Naive thymus-derived CD4-positive, alpha-beta T cell (primary cell): ENCODE results near the gene FCSK. TPM values are rescaled to one million over a fixed set of nuclear protein-coding genes. Genes with fewer than 3 reads are reported as not detected.

ENCODE experiments used
- ATAC-seq: fragments of 150-1000 bp; cut with Tn5 transposase; 2 replicates; pipeline ENCODE4 v1.10.0; 2021; ENCODE audit warnings: mild to moderate bottlenecking, moderate library complexity
- CTCF ChIA-PET: fragments of 350-600 bp; sonication (Branson Sonifier 250); formaldehyde crosslinking; loops from one replicate; lab custom pipeline; 2021; ENCODE audit warnings: antibody characterized with exemption; lab: Charles Lee
- POLR2A ChIA-PET: fragments of 350-600 bp; sonication (Branson Sonifier 250); formaldehyde crosslinking; loops from one replicate; lab custom pipeline; 2021; ENCODE audit warnings: antibody characterized with exemption, inconsistent platforms; lab: Charles Lee
- DNase-seq, 9 donors: peaks; one replicate each; pipeline versions ENCODE4 v3.0.0 to v3.0.0-alpha.2; 2020 to 2022; ENCODE audit warnings: mixed read lengths in 1 of 9
- H3K27ac ChIP-seq: one replicate; pipeline ENCODE4 v1.7.0; 2013; ENCODE audit warnings: mild to moderate bottlenecking, low read depth, low read length, moderate library complexity
- H3K27me3 ChIP-seq, 2 donors: one replicate each; pipeline ENCODE4 v1.7.0; 2013; ENCODE audit warnings: low read length in 2 of 2, mild to moderate bottlenecking in 2 of 2, moderate library complexity in 2 of 2; ENCODE audit not compliant: control insufficient read depth in 2 of 2, insufficient read depth in 2 of 2
- H3K36me3 ChIP-seq, 3 experiments: 1 replicate in 2 of 3; 2 replicates in 1 of 3; pipeline ENCODE4 v1.7.0; 2013; ENCODE audit warnings: low read length in 3 of 3, mild to moderate bottlenecking in 3 of 3, moderate library complexity in 1 of 3; ENCODE audit not compliant: insufficient read depth in 3 of 3, control insufficient read depth in 2 of 3
- H3K4me1 ChIP-seq, 2 donors: one replicate each; pipeline ENCODE4 v1.7.0; 2013; ENCODE audit warnings: low read length in 2 of 2, mild to moderate bottlenecking in 2 of 2, moderate library complexity in 1 of 2; ENCODE audit not compliant: control insufficient read depth in 2 of 2, insufficient read depth in 2 of 2
- H3K4me3 ChIP-seq: 2 replicates; pipeline ENCODE4 v1.7.0; 2013; ENCODE audit warnings: mild to moderate bottlenecking, low read length
- H3K9me3 ChIP-seq, 3 experiments: 1 replicate in 2 of 3; 2 replicates in 1 of 3; pipeline ENCODE4 v1.7.0; 2013; ENCODE audit warnings: low read length in 3 of 3; ENCODE audit not compliant: control insufficient read depth in 2 of 3
- H3K27ac Mint-ChIP-seq, 9 donors: one replicate each; pipeline ENCODE4 v1.8.0; 2020 to 2022; ENCODE audit warnings: mixed read lengths in 9 of 9, mild to moderate bottlenecking in 8 of 9, moderate library complexity in 5 of 9, inconsistent platforms in 2 of 9
- H3K27me3 Mint-ChIP-seq, 5 donors: one replicate each; pipeline ENCODE4 v1.8.0; 2021 to 2022; ENCODE audit warnings: mixed read lengths in 5 of 5, mild to moderate bottlenecking in 1 of 5
- H3K36me3 Mint-ChIP-seq, 5 donors: one replicate each; pipeline ENCODE4 v1.8.0; 2020 to 2022; ENCODE audit warnings: mixed read lengths in 5 of 5, mild to moderate bottlenecking in 3 of 5, inconsistent platforms in 1 of 5
- H3K4me1 Mint-ChIP-seq, 7 donors: one replicate each; pipeline ENCODE4 v1.8.0; 2020 to 2022; ENCODE audit warnings: mixed read lengths in 7 of 7, mild to moderate bottlenecking in 3 of 7, inconsistent platforms in 1 of 7
- H3K4me3 Mint-ChIP-seq, 10 donors: one replicate each; pipeline ENCODE4 v1.8.0; 2020 to 2022; ENCODE audit warnings: mild to moderate bottlenecking in 10 of 10, mixed read lengths in 10 of 10, moderate library complexity in 6 of 10, inconsistent platforms in 2 of 10
- H3K9me3 Mint-ChIP-seq, 11 donors: one replicate each; pipeline ENCODE4 v1.8.0; 2020 to 2022; ENCODE audit warnings: mixed read lengths in 11 of 11, mild to moderate bottlenecking in 4 of 11, inconsistent platforms in 1 of 11, moderate library complexity in 1 of 11
- intact Hi-C, 2 donors: fragments of 100-400 bp; cut with micrococcal nuclease; formaldehyde crosslinking; loops; one replicate each; pipeline ENCODE4 v1.15.1; 2023
- polyA plus RNA-seq, 2 donors: library from polyadenylated mRNA; unstranded; fragments of 300-500 nt; fragmentation: Illumina TruSeq; gene quantifications; one replicate each; pipeline ENCODE4 v1.2.3, GENCODE V29; 2021
- total RNA-seq, 6 experiments: library from RNA in 5 of 6; stranded (reverse) in 5 of 6; gene quantifications; 1 replicate in 5 of 6; 2 replicates in 1 of 6; pipeline ENCODE4 v1.2.3 and lab custom pipeline; 2021 to 2026

The FCSK gene
- total and polyA plus RNA-seq, 7 experiments from 2014 or later: 7.5 to 45.2 (median 30.1) TPM

DNA sequence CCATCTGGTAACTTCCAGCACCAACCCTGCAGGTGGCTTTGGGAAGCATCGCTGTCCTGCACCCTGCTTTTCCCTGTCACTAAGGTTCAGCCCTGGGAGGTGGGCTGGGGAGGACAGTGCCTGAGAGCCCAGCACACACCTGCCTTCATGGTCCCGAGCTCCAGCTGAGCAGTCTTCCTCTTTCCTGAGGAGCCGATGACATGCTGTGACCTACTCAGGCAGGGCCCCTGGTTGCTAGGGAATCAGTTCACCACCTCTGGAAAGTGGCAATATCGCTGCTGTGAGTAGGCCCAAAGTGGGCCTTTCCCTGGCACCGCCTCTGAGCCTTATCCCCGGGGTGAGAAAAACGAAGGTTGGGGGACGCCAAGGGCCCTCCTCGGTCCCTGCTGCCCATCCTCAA, 33.4 kb upstream of the FCSK start:
- CTCF ChIA-PET: no interaction called here
- Histone ChIP-seq H3K27ac (no peak overlapping the region), H3K9me3 (no peaks in the 10 kb centered on the region), H3K36me3 (peaks cover 0 to 5% (median 0%) of the 10 kb centered on the region in 3 experiments), H3K4me3 (no peak overlapping the region), H3K4me1 (peaks cover 11 to 31% of the 10 kb centered on the region in 2 donors), H3K27me3 (no peaks in the 10 kb centered on the region)
- no peak for DNase-seq
- Mint-ChIP-seq H3K9me3 (no peaks in the 10 kb centered on the region), H3K27me3 (no peaks in the 10 kb centered on the region), H3K27ac (peak overlapping the region in 4 of 9 donors; percentile 64 to 90 (median 80)), H3K4me3 (no peak overlapping the region), H3K36me3 (peaks cover 0 to 15% (median 0%) of the 10 kb centered on the region in 5 donors), H3K4me1 (peaks cover 33 to 73% (median 61%) of the 10 kb centered on the region in 7 donors)
- no peak for ATAC-seq
- intact Hi-C loops: no loop called here
- POLR2A ChIA-PET: interaction anchor here (1.0 kb wide), 1 partner anchor 40 kb away, joined by 3 read pairs; no protein-coding TSS in a partner anchor

DNA sequence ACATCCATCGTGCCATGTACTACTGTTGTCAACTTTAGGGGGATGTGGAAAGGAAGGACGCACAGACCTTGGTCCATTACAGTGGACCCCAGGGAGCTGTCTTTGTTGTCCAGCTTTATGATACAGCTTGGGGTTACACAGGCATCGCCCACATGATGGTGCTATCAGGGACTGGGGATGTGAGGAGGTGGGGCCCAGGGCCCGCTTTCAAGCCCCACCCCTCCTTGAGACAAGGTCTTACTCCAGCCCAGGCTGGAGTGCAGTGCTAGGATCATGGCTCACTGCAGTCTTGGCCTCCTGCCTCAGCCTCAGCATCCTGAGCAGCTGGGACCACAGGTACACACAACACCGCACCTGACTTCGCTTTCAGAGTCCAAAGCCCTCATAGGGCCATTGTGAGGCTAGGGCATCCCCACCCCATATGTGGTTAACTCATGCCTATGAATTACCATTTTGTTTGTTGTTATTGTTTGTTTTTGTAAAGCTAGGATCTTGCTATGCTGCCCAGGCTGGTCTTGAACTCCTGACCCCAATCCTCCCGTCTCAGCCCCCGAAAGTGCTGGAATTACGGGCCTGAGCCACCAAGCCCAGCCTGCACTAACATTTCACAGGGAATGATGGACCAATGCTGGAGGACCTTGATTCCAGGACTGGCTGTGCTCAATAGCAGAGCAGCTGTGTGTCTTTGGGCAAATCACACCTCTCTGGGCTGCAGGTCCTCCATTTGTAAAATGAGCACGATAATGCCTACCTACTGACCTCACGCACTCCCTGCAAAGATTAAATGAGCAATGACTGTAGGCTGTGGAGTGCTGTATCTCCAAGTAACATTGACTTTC, 32.7 kb upstream of the FCSK start:
- no peaks in the 10 kb centered on the region for H3K9me3 ChIP-seq
- H3K27me3 Mint-ChIP-seq: no peaks in the 10 kb centered on the region
- no peak for DNase-seq
- no peak overlapping the region for H3K27ac ChIP-seq
- ATAC-seq: no peak
- peak overlapping the region in 8 of 9 donors; percentile 6 to 77 (median 58) for H3K27ac Mint-ChIP-seq
- POLR2A ChIA-PET: interaction anchor here (1.0 to 1.3 kb wide), 2 partner anchors 16 to 41 kb away, joined by 3 read pairs; no protein-coding TSS in a partner anchor
- H3K4me1 ChIP-seq: peaks cover 11 to 31% of the 10 kb centered on the region in 2 donors
- H3K36me3 Mint-ChIP-seq: peaks cover 0 to 15% (median 0%) of the 10 kb centered on the region in 5 donors
- no peaks in the 10 kb centered on the region for H3K27me3 ChIP-seq
- peak overlapping the region in 1 of 10 donors; percentile 29 for H3K4me3 Mint-ChIP-seq
- CTCF ChIA-PET: no interaction called here
- H3K4me3 ChIP-seq: no peak overlapping the region
- peaks cover 33 to 67% (median 56%) of the 10 kb centered on the region in 7 donors for H3K4me1 Mint-ChIP-seq
- intact Hi-C loops: no loop called here
- H3K36me3 ChIP-seq: peaks cover 0 to 5% (median 0%) of the 10 kb centered on the region in 3 experiments
- no peaks in the 10 kb centered on the region for H3K9me3 Mint-ChIP-seq

DNA sequence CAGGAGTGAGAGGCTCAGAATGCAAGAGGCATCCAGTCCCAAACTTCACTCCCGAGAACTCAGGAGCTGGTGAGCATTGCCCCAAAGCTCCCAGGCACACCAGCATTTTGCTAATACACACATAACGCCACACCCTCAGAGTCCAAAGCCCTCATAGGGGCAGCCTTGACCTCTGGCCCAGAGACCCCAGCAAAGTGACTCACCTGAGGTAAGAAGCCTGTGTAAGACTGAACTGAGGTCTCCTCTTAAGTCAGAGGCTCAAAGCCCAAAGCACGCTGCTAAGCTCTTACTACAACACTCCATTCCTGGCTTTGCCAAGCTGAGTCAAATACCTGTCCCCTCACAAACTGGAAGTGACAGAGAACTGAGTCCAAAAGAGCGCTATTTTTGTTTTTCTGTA, 31.9 kb upstream of the FCSK start:
- no peaks in the 10 kb centered on the region for H3K9me3 ChIP-seq
- no peak overlapping the region for H3K27ac ChIP-seq
- peaks cover 35 to 67% (median 58%) of the 10 kb centered on the region in 7 donors for H3K4me1 Mint-ChIP-seq
- peaks cover 11 to 30% of the 10 kb centered on the region in 2 donors for H3K4me1 ChIP-seq
- peak overlapping the region in 7 of 9 donors; percentile 36 to 77 (median 57) for H3K27ac Mint-ChIP-seq
- H3K9me3 Mint-ChIP-seq: no peaks in the 10 kb centered on the region
- no peaks in the 10 kb centered on the region for H3K27me3 ChIP-seq
- H3K4me3 ChIP-seq: no peak overlapping the region
- no peak for ATAC-seq
- DNase-seq: no peak
- POLR2A ChIA-PET: interaction anchor here (0.6 to 1.6 kb wide), 4 partner anchors 13 to 42 kb away, joined by 3 read pairs; no protein-coding TSS in a partner anchor
- H3K36me3 ChIP-seq: peaks cover 0 to 5% (median 0%) of the 10 kb centered on the region in 3 experiments
- H3K27me3 Mint-ChIP-seq: no peaks in the 10 kb centered on the region
- CTCF ChIA-PET: no interaction called here
- H3K36me3 Mint-ChIP-seq: peaks cover 0 to 19% (median 0%) of the 10 kb centered on the region in 5 donors
- H3K4me3 Mint-ChIP-seq: peak overlapping the region in 1 of 10 donors; percentile 38
- intact Hi-C loops: no loop called here

DNA sequence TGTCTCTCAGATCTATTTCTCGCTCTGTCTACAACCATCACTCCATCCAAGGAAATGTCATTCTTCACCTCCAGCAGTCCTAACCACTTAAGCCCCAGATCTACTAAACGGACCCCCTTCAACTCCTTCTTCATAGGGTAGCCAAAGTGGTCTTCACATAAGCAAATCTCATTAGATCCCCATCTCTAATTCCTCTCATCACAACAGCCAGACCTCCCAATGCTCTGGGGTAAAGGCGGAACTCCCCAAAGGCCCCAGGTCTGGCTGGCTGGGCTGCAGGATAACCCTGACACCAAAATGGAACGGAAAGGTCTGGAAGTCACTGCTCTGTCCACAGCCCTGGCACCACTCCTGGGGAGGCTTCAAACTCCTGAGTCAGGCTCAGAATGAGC, 26.6 kb upstream of the FCSK start:
- Mint-ChIP-seq H3K4me1 (peaks cover 34 to 59% (median 54%) of the 10 kb centered on the region in 7 donors), H3K4me3 (peak overlapping the region in 2 of 10 donors; percentile 27 to 40), H3K27me3 (no peaks in the 10 kb centered on the region), H3K9me3 (no peaks in the 10 kb centered on the region), H3K27ac (peak overlapping the region in 8 of 9 donors; percentile 8 to 89 (median 60)), H3K36me3 (peaks cover 0 to 13% (median 3%) of the 10 kb centered on the region in 5 donors)
- ATAC-seq (no peak), DNase-seq (no peak)
- H3K27ac ChIP-seq: no peak overlapping the region
- peaks cover 0 to 5% (median 0%) of the 10 kb centered on the region in 3 experiments for H3K36me3 ChIP-seq
- intact Hi-C loops: no loop called here
- POLR2A ChIA-PET: interaction anchor here (0.9 kb wide), 1 partner anchor 46 kb away, joined by 3 read pairs; no protein-coding TSS in a partner anchor
- H3K4me3 ChIP-seq: no peak overlapping the region
- no peaks in the 10 kb centered on the region for H3K27me3 ChIP-seq
- H3K4me1 ChIP-seq: peaks cover 20 to 30% of the 10 kb centered on the region in 2 donors
- CTCF ChIA-PET: interaction anchor here (0.7 kb wide), 1 partner anchor 39 kb away, joined by 3 read pairs; no protein-coding TSS in a partner anchor
- H3K9me3 ChIP-seq: no peaks in the 10 kb centered on the region

DNA sequence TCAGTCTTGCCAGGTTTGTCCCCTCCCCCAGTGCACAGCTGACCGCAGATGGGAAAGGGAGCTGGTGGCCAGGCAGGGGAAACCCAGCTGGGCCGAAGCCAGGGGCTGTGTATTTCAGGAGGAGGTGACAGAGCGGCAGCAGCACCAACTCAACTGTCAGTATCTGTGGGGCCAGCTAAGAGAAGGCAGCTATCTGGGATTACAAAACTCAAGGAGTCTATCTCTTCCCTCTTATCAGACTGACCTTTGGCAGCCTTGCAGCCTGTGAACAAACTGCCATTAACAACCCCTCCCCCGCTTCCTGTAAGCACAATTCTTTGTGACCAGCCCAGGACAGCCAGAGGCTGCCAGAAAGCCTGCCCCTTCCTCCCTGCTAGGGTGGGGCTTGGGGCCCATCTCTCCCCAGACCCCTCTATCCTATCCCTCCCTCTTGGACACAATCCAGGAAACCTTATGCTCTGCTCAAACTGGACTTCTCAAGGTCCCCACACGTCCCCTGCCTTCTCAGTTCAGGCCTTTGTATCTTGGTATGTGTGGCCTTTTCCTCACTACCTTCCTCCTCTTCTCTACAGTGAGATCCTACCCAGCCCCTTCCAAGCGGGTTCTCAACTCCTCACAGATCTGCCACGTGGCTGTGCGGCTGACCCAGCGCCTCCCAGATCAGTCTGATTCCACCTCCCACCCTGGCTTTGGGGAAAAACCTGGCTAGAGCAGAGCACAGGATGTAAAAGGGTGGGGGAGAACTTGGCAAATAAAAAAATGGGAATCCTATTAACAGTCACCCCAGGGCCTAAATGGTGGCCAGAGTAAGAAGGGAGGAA, 26.0 kb upstream of the FCSK start:
- no peaks in the 10 kb centered on the region for H3K9me3 ChIP-seq
- peaks cover 0 to 5% (median 0%) of the 10 kb centered on the region in 3 experiments for H3K36me3 ChIP-seq
- H3K4me3 ChIP-seq: no peak overlapping the region
- no peaks in the 10 kb centered on the region for H3K9me3 Mint-ChIP-seq
- intact Hi-C loops: no loop called here
- CTCF ChIA-PET: interaction anchor here (0.7 kb wide), 1 partner anchor 39 kb away, joined by 3 read pairs; no protein-coding TSS in a partner anchor
- no peak overlapping the region for H3K27ac ChIP-seq
- peak overlapping the region in 8 of 9 donors; percentile 51 to 88 (median 83) for H3K27ac Mint-ChIP-seq
- ATAC-seq (peak; percentile 52), DNase-seq (peak in 1 of 9 donors; percentile 75)
- no peaks in the 10 kb centered on the region for H3K27me3 ChIP-seq
- no peaks in the 10 kb centered on the region for H3K27me3 Mint-ChIP-seq
- peaks cover 20 to 32% of the 10 kb centered on the region in 2 donors for H3K4me1 ChIP-seq
- H3K36me3 Mint-ChIP-seq: peaks cover 0 to 13% (median 3%) of the 10 kb centered on the region in 5 donors
- peak overlapping the region; percentile 2 to 64 (median 30) for H3K4me3 Mint-ChIP-seq
- peaks cover 38 to 63% (median 55%) of the 10 kb centered on the region in 7 donors for H3K4me1 Mint-ChIP-seq
- POLR2A ChIA-PET: interaction anchor here (0.9 kb wide), 1 partner anchor 47 kb away, joined by 3 read pairs; no protein-coding TSS in a partner anchor
